ENCODE measurements around the gene PNPLA1. TPM values are rescaled to one million over a fixed set of nuclear protein-coding genes. Genes with fewer than 3 reads are reported as not detected.

Gene PNPLA1
- total RNA-seq, 1 experiment from 2014 or later = 0.10 TPM

DNA sequence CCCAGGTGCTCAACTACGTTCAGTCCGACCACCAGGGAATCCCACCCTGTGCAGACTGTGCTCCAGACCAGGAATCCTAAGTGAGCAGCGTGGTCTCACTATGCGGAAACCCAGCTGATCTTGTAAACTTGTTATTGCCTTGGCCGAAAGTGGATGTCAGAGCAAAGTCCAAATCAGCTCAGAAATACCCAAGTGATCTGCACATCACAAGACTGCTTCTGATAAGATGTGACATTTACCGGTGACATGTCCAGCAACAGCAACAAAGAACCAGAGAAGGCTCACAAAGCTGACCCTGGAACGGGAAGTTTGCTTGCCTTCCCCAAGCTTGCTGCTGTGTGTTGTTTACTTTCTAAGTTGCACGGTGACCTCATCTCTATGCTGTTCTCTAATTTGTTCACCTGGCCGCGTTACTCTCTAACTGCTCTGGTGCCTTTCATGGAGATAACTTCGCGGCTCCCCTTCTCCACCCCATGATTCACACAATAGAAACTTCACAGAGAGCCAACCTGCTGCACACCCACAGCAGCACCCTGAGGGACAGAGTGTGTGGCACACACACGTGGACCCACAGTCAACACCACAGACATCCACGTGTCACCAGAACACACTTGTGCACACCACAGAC is 65.1 kb downstream of the PNPLA1 start:
- Histone ChIP-seq H4K20me1 (ENCODE audit: insufficient read depth) (no peaks in the 10 kb centered on the region), H2AFZ (ENCODE audit: low read depth, low read length, poor library complexity, severe bottlenecking) (no peak overlapping the region), H3K4me2 (ENCODE audit: low read length) (no peak overlapping the region), H3K9me2 (ENCODE audit: insufficient read depth) (no peaks in the 10 kb centered on the region), H3K4me3 (replicated peaks in 1 of 2; ENCODE audit: low read depth in 1 of 2, low read length in 2 of 2) (no peak overlapping the region), H3K4me1 (ENCODE audit: control insufficient read depth in 1 of 2, insufficient read depth in 2 of 2, low read length in 2 of 2) (no peaks in the 10 kb centered on the region), H3K79me2 (ENCODE audit: insufficient read depth, low read length) (no peaks in the 10 kb centered on the region), H3K36me3 (ENCODE audit: control insufficient read depth in 1 of 2, insufficient read depth in 2 of 2, low read length in 2 of 2) (no peaks in the 10 kb centered on the region), H3K9me3 (ENCODE audit: control insufficient read depth in 1 of 2, insufficient read depth in 1 of 2, low read depth in 1 of 2, low read length in 2 of 2) (no peaks in the 10 kb centered on the region), H3K27ac (ENCODE audit: low read depth, low read length) (no peak overlapping the region), H3K27me3 (ENCODE audit: insufficient read depth, low read length) (0 out of 2 replicates have a peak, but pooled peaks cover 6% of the 10 kb centered on the region), H3K9ac (ENCODE audit: low read length) (no peak overlapping the region)
- no TSS peak for BruUV-seq (replicated peaks)
- intact Hi-C loops (cut with micrococcal nuclease) = no loop called here
- no peak for TF ChIP-seq POLR2A (IDR thresholded peaks at IDR 0.05; ENCODE audit: borderline replicate concordance, extremely low read depth, insufficient read depth, insufficient read length)
- TF ChIP-seq JUND (IDR thresholded peaks at IDR 0.05) = no peak
- TF ChIP-seq RAD21 (IDR thresholded peaks at IDR 0.05; ENCODE audit: low read depth) = no peak
- no peak for TF ChIP-seq ELF1 (IDR thresholded peaks at IDR 0.05; ENCODE audit: borderline replicate concordance, low read depth)
- no peak for TF ChIP-seq ZNF274 (IDR thresholded peaks at IDR 0.05; ENCODE audit: low read depth, low read length)
- TF ChIP-seq TCF7L2 (IDR thresholded peaks at IDR 0.05; ENCODE audit: borderline replicate concordance, extremely low read depth, insufficient read depth, insufficient read length) = no peak
- ChIA-PET RAD21 (ENCODE audit: low non-redundant PET in 1 of 2, low total read pairs in 2 of 2, uncharacterized antibody in 2 of 2, unreplicated experiment in 2 of 2) (no interaction called here), POLR2A (no interaction called here), CTCF (interaction anchor here (1.0 kb wide), 1 partner anchor 25 kb away, joined by 3 read pairs; no protein-coding TSS in a partner anchor)
- DNase-seq (ENCODE audit: low read depth, low spot score) = no peak
- no peak for ATAC-seq

DNA sequence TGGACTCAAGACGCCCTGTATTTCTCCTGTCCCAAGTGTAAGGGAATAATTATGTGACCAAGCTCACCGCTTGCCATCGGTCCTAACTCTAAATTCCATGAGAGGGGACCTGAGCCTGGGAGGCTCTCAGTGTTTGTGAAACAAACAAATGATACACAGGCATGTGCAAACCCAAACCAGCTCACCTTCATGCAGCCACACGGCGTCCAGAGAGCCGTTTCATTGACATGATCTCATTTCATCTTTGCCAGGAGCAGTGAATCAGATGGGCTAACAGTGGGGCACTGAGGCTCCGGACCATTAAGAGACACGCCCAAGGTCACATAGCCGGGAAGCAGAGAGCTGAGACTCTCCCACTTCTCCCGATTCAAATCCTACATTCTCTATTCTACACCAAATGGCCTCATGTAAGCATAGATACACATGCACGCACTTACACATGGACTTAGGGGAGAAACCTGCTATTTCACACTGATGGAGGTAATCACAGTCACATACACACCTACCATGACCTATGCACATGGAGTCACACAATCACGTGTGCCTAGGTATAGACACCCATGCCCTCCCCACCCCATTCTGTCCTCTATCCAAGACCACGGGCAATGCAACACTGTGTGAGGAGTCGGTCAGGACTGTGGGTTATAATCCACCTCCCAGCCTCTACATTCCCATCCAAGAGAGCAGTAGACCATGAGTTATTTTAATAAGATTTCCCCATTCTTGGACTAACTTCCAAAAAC is 65.8 kb downstream of the PNPLA1 start:
- Histone ChIP-seq H3K4me3 (replicated peaks in 1 of 2; ENCODE audit: low read depth in 1 of 2, low read length in 2 of 2) (no peak overlapping the region), H4K20me1 (ENCODE audit: insufficient read depth) (no peaks in the 10 kb centered on the region), H3K27ac (ENCODE audit: low read depth, low read length) (no peak overlapping the region), H3K9me3 (ENCODE audit: control insufficient read depth in 1 of 2, insufficient read depth in 1 of 2, low read depth in 1 of 2, low read length in 2 of 2) (no peaks in the 10 kb centered on the region), H3K36me3 (ENCODE audit: control insufficient read depth in 1 of 2, insufficient read depth in 2 of 2, low read length in 2 of 2) (no peaks in the 10 kb centered on the region), H3K9ac (ENCODE audit: low read length) (no peak overlapping the region), H3K27me3 (ENCODE audit: insufficient read depth, low read length) (0 out of 2 replicates have a peak, but pooled peaks cover 6% of the 10 kb centered on the region), H3K4me1 (ENCODE audit: control insufficient read depth in 1 of 2, insufficient read depth in 2 of 2, low read length in 2 of 2) (peaks cover 2 to 5% of the 10 kb centered on the region in 2 experiments), H3K4me2 (ENCODE audit: low read length) (no peak overlapping the region), H2AFZ (ENCODE audit: low read depth, low read length, poor library complexity, severe bottlenecking) (no peak overlapping the region), H3K79me2 (ENCODE audit: insufficient read depth, low read length) (no peaks in the 10 kb centered on the region), H3K9me2 (ENCODE audit: insufficient read depth) (no peaks in the 10 kb centered on the region)
- TF ChIP-seq FOSL1 (IDR thresholded peaks at IDR 0.05; ENCODE audit: low read depth) (no peak), SP1 (IDR thresholded peaks at IDR 0.05; ENCODE audit: low read depth) (no peak)
- no peak for ATAC-seq
- intact Hi-C loops (cut with micrococcal nuclease) = no loop called here
- no TSS peak for BruUV-seq (replicated peaks)
- RAD21 ChIA-PET (ENCODE audit: low non-redundant PET in 1 of 2, low total read pairs in 2 of 2, uncharacterized antibody in 2 of 2, unreplicated experiment in 2 of 2) = no interaction called here
- CTCF ChIA-PET = interaction anchor here (1.0 kb wide), 1 partner anchor 24 kb away, joined by 3 read pairs; no protein-coding TSS in a partner anchor
- no peak for DNase-seq (ENCODE audit: low read depth, low spot score)
- POLR2A ChIA-PET = no interaction called here

All from HCT116 (cell line).